Gastrocnemius medialis (tissue), 4 donors: Measurements from ENCODE around the gene ARHGAP1. TPM values are rescaled to one million over a fixed set of nuclear protein-coding genes. Genes with fewer than 3 reads are reported as not detected.
A peak's percentile ranks its signal among the peaks of the same experiment; 100 is the strongest.

Source experiments
- ATAC-seq, 2 donors: fragments of 150-250 bp; one replicate each; pipeline ENCODE4 v1.9.1; 2016
- DNase-seq, 2 donors: peaks; one replicate each; pipeline ENCODE4 v3.0.0-alpha.2; 2019
- H3K27ac ChIP-seq, 4 donors: fragments of 200-600 bp; sonication (generic); 1 replicate in 1 of 4; 2 replicates in 3 of 4; pipeline ENCODE4 v1.5.1; 2016 to 2018; ENCODE audit warnings: mild to moderate bottlenecking in 2 of 4, moderate library complexity in 1 of 4
- H3K27me3 ChIP-seq, 3 donors: fragments of 200-600 bp; sonication (generic) in 2 of 3; 1 replicate in 1 of 3; 2 replicates in 2 of 3; pipeline versions ENCODE4 v1.5.1 to v1.6.0; 2016 to 2019; ENCODE audit warnings: mild to moderate bottlenecking in 1 of 3, moderate library complexity in 1 of 3
- H3K36me3 ChIP-seq, 2 donors: fragments of 200-600 bp; sonication (generic) in 1 of 2; one replicate each; pipeline ENCODE4 v1.5.1; 2017 to 2018
- H3K4me1 ChIP-seq, 2 donors: fragments of 200-600 bp; sonication (generic) in 1 of 2; one replicate each; pipeline ENCODE4 v1.5.1; 2016 to 2017; ENCODE audit warnings: mild to moderate bottlenecking in 2 of 2
- H3K4me3 ChIP-seq, 4 donors: fragments of 200-600 bp; sonication (generic) in 3 of 4; 1 replicate in 1 of 4; 2 replicates in 3 of 4; pipeline ENCODE4 v1.5.1; 2016 to 2019; ENCODE audit warnings: mild to moderate bottlenecking in 2 of 4
- H3K9me3 ChIP-seq, 3 donors: fragments of 200-600 bp; sonication (generic) in 2 of 3; 1 replicate in 1 of 3; 2 replicates in 2 of 3; pipeline ENCODE4 v1.5.1; 2016 to 2019
- POLR2A ChIP-seq, 2 donors: fragments of 450-650 bp; IDR thresholded peaks; one replicate each; pipeline ENCODE4 v1.6.1; 2017; ENCODE audit warnings: antibody characterized with exemption in 2 of 2, mild to moderate bottlenecking in 2 of 2, moderate library complexity in 2 of 2
- in situ Hi-C, 4 donors: fragments of 200-750 bp; cut with MboI; loops; one replicate each; pipeline versions ENCODE4 v1.15.0 to v1.8.0; 2017; ENCODE audit warnings: low sequenced_read_pairs in 4 of 4
- intact Hi-C: fragments of 100-400 bp; cut with DNase I; formaldehyde crosslinking; loops from one replicate; pipeline ENCODE4 v1.15.1; 2023; ENCODE audit warnings: low total_unique reads
- total RNA-seq, 4 donors: library from RNA; depleted of rRNA; stranded (reverse); fragments of >200 nt; gene quantifications; one replicate each; pipeline versions ENCODE4 v1.1.0 to v1.2.3, GENCODE V29; 2016
- TF ChIP-seq, protein P1 (sequence below), 5 experiments: fragments of 450-650 bp in 3 of 5; fragments of 200-600 bp in 2 of 5; sonication (generic) in 2 of 5; IDR thresholded peaks in 4 of 5; conservative IDR thresholded peaks in 1 of 5; 1 replicate in 4 of 5; 2 replicates in 1 of 5; pipeline ENCODE4 v1.5.1; 2016 to 2019; ENCODE audit warnings: antibody characterized with exemption in 5 of 5, mild to moderate bottlenecking in 3 of 5, moderate library complexity in 3 of 5

Gene ARHGAP1
- 10 to 100 TPM; 11.1 to 34.8 (median 24.6) TPM for total RNA-seq

DNA sequence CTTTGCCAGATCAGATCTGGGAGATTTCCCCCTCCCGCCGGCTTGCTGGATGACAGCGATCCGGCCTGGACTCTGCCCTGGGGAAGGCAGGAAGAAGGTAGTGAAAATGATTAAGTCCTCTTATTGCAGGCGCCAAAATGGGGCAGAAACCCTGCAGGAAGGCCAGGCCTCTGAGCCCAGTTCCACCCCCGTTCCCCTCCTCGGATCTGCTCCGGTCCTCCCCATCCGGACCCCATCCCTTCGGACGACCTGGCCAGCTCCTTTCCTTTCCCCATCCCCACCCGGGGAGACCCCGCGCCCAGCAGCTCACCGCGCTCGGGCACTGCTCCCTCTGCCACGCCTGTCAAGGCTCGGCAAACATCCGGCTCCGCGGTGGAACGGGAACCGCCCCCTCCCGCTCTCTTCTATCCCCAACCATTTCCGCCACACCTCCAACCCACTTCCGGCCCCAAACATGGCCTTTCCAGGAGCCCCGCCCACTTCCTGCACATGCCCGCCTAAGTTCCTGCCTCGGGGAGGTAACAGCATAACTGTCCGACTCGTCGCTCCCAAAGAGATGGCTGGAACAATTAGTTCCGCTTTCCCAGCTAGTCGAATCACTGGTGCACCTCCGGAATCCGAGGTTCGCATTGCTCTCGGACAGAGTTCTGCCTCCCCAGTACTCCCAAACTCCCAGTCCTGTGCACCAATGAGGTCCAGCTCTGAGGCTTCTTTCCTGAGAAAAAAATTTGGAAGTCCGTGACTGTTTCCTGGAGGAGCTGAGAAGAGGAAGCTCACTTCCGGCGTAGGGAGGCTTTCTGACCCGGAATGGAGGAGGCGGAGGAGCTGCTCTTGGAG lies at the start of gene ARHGAP1, which contains the start of gene ZNF408:
TSS of gene ARHGAP1 (minus strand) at position 379 of the 837 bp plus-strand sequence. CDS start 4,512 bp downstream, outside the sequence.
TSS of gene ZNF408 (plus strand) at position 791 of the 837 bp plus-strand sequence. CDS start at position 808, 17 bp downstream.
- in situ Hi-C loops = no loop called here
- intact Hi-C loops = loop anchor here (5.0 to 10.0 kb wide), 2 partner anchors 338 to 474 kb away; partner anchors contain the start of gene ARFGAP2
- TF ChIP-seq POLR2A (IDR thresholded peaks at IDR 0.05) = peak; percentile 88 to 90
- TF ChIP-seq, protein P1, sequence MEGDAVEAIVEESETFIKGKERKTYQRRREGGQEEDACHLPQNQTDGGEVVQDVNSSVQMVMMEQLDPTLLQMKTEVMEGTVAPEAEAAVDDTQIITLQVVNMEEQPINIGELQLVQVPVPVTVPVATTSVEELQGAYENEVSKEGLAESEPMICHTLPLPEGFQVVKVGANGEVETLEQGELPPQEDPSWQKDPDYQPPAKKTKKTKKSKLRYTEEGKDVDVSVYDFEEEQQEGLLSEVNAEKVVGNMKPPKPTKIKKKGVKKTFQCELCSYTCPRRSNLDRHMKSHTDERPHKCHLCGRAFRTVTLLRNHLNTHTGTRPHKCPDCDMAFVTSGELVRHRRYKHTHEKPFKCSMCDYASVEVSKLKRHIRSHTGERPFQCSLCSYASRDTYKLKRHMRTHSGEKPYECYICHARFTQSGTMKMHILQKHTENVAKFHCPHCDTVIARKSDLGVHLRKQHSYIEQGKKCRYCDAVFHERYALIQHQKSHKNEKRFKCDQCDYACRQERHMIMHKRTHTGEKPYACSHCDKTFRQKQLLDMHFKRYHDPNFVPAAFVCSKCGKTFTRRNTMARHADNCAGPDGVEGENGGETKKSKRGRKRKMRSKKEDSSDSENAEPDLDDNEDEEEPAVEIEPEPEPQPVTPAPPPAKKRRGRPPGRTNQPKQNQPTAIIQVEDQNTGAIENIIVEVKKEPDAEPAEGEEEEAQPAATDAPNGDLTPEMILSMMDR (IDR thresholded peaks at IDR 0.05 in 4 of 5, conservative IDR thresholded peaks at IDR 0.05 in 1 of 5) = no peak

DNA sequence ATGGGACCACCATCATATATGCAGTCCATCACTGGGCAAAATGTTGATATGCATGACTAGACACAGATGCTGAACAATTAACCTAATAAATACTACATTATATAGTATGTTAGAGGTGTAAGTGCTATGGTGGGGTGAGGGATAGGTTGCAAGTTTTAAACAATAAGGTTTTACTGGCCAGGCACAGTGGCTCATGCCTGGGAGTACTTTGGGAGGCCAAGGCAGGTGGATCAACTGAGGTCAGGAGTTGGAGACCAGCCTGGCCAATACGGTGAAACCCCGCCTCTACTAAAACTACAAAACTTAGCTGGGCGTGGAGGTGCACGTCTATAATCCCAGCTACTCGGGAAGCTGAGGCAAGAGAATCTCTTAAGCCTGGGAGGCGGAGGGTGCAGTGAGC lies 46.7 kb upstream of the ARHGAP1 start:
- intact Hi-C loops = no loop called here
- in situ Hi-C loops = no loop called here
- DNase-seq (no peak), ATAC-seq (no peak)
- Histone ChIP-seq H3K4me1 (no peaks in the 10 kb centered on the region), H3K36me3 (peaks cover 4 to 100% of the 10 kb centered on the region in 2 donors), H3K27me3 (no peaks in the 10 kb centered on the region), H3K4me3 (no peak overlapping the region), H3K9me3 (no peaks in the 10 kb centered on the region), H3K27ac (no peak overlapping the region)
- TF ChIP-seq POLR2A (IDR thresholded peaks at IDR 0.05) = no peak
- TF ChIP-seq, protein P1 (IDR thresholded peaks at IDR 0.05 in 4 of 5, conservative IDR thresholded peaks at IDR 0.05 in 1 of 5) = no peak

More for the DNA sequence above, at the start of gene ARHGAP1, which contains the start of gene ZNF408:
- Histone ChIP-seq H3K36me3 (peaks cover 0 to 39% of the 10 kb centered on the region in 2 donors), H3K27me3 (no peaks in the 10 kb centered on the region), H3K9me3 (no peaks in the 10 kb centered on the region), H3K27ac (peak within 1 kb of the TSS; percentile 88 to 100 (median 94)), H3K4me3 (peak within 1 kb of the TSS; percentile 70 to 99 (median 93)), H3K4me1 (peaks cover 60 to 62% of the 10 kb centered on the region in 2 donors)
- ATAC-seq = peak; percentile 88 to 92
- peak; percentile 99 for DNase-seq

DNA sequence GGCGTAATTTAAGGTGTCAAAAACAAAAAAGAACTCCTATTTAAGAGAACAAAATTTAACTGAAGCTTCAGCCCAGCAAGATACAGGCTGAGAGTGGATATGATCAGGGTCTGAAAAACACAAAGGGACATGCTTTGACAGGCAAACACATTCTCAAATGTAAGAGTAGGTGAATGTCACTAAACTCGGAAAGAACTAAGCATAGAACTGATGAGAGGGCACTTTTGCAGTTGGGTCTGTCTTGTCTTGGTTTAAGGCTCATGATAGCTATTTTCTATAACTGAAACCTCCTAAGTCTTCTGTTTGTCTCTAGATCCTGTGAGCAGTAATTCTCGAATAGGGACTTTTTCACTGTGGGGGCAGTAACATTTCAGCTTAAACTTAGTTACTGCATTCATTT lies 45.6 kb upstream of the ARHGAP1 start:
- Histone ChIP-seq H3K27me3 (no peaks in the 10 kb centered on the region), H3K36me3 (peaks cover 4 to 100% of the 10 kb centered on the region in 2 donors), H3K4me1 (no peaks in the 10 kb centered on the region), H3K9me3 (no peaks in the 10 kb centered on the region), H3K4me3 (no peak overlapping the region), H3K27ac (no peak overlapping the region)
- intact Hi-C loops = no loop called here
- ATAC-seq (no peak), DNase-seq (no peak)
- in situ Hi-C loops = no loop called here
- TF ChIP-seq, protein P1 (IDR thresholded peaks at IDR 0.05 in 4 of 5, conservative IDR thresholded peaks at IDR 0.05 in 1 of 5) = no peak
- TF ChIP-seq POLR2A (IDR thresholded peaks at IDR 0.05) = no peak

DNA sequence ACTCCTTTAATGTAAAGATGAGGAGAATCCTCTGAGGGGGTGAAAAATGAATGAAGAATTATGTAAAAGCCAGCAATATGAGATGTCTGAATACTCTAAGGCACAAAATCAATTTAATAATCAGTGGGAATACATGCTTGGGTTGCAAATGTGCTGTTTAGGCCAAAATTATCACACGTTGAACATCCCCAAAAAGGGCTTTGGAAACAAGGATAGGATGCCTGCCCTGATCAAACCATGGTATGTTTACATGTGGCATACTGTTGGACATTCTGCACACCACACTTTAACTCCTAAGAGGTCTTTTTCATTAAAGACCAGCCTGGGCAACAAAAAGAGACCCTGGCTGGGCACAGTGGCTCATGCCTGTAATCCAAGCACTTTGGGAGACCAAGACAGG lies 44.9 kb upstream of the ARHGAP1 start:
- TF ChIP-seq POLR2A (IDR thresholded peaks at IDR 0.05) = no peak
- TF ChIP-seq, protein P1 (IDR thresholded peaks at IDR 0.05 in 4 of 5, conservative IDR thresholded peaks at IDR 0.05 in 1 of 5) = no peak
- Histone ChIP-seq H3K4me1 (no peaks in the 10 kb centered on the region), H3K27ac (no peak overlapping the region), H3K27me3 (no peaks in the 10 kb centered on the region), H3K36me3 (peaks cover 4 to 96% of the 10 kb centered on the region in 2 donors), H3K4me3 (no peak overlapping the region), H3K9me3 (no peaks in the 10 kb centered on the region)
- DNase-seq (no peak), ATAC-seq (no peak)
- in situ Hi-C loops (no loop called here), intact Hi-C loops (no loop called here)
